ENCODE results near the gene PYGO1.
"Not testable (repeated sequence)": the region's sequence is repeated elsewhere in the genome, so short reads cannot be mapped to it uniquely, and the experiment has no call there.

The PYGO1 gene

GRCh38 chr15:55505407-55505806, 82.7 kb downstream of the PYGO1 start:
- DNase-seq (ENCODE audit: low read depth) = not testable (repeated sequence)

DNA sequence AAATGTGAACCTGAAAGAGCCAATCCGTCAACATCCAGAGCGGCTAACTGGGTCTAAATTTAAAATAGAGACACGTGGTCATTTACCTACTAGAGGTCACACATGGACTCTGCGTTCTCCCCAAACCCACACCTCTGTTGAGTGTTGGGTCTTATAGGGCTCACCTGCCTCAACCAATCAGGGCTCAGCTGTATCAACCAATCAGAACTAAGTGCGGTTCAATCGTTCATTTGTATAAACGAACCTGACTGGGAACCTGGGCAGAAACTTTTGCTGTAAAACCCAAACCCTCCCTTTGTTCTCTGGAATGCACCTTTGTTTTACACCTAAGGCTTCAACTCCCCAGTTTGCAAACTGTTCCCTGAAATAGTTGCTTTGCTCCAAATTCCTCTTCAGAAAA, 89.0 kb downstream of the PYGO1 start:
- DNase-seq (ENCODE audit: low read depth) = no peak

DNA sequence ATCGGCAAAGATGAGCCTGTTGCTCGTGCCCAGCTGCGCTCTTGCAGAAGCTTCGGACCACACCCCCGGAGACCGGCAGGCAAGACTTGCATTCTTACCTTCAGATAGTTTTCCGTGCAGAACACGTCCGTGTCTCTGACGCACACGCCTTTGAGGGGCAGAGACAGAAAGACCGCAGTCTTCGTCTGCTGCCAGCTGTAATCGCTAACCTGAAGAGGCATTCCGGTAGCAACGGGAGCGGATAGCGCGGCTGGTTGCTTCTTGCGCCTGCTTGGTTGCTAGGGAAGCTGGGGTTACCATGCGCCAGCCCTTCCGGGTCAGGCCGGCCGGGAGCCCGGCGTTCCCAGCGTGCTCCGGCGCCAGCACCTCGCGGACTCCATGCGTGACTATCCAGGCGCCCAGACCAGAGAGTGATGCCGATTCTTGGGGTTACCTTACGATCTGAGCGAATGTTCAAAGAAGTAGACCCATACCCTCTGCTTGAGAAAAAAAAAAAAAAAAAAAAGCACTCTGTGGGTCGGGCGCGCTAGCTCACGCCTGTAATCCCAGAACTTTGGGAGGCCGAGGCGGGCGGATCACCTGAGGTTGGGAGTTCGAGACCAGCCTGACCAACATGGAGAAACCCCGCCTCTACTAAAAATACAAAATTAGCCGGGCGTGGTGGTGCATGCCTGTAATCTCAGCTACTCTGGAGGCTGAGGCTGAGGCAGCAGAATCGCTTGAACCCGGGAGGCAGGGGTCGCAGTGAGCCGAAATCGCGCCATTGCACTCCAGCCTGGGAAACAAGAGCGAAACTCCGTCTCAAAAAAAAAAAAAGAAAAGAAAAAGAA, 89.8 kb downstream of the PYGO1 start:
- DNase-seq (ENCODE audit: low read depth) = peak; percentile 50

DNA sequence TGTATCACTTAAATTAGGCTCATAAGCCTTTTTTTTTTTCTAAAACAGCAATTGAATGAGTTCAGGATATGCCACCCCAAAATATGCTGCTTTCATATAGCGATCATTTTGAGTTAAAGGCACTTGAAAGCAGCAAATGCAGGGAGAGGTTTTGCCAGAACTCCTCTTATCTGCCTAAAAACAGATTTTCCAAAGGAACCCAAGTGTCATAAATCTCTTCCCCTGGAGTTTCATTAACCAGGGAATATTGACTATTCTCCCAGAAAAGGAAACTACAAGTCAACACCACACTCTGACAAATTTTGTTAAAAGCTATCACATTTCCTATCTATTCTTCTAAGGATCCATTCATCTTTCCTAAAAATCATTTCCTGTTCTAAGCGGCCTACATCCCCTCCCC, 91.4 kb downstream of the PYGO1 start:
- DNase-seq (ENCODE audit: low read depth) = no peak

DNA sequence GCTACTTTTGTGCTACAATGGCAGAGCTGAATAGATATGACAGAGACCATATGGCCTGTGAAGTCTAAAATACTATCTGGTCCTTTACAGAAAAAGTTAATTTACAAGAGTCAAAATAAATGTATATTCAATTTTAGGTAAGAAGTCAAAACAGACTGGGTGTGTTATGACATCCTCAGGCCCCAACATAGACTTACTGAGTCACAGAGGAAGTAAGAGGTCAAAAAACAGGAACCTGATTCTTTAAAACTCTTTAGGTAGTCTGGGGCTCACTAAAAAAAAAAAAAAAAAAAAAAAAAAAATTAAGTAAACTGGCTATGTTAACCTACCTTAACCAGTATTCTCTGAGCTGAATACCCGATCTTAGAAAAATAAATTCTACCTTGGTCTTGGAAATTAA, 93.2 kb downstream of the PYGO1 start:
- no peak for DNase-seq (ENCODE audit: low read depth)

DNA sequence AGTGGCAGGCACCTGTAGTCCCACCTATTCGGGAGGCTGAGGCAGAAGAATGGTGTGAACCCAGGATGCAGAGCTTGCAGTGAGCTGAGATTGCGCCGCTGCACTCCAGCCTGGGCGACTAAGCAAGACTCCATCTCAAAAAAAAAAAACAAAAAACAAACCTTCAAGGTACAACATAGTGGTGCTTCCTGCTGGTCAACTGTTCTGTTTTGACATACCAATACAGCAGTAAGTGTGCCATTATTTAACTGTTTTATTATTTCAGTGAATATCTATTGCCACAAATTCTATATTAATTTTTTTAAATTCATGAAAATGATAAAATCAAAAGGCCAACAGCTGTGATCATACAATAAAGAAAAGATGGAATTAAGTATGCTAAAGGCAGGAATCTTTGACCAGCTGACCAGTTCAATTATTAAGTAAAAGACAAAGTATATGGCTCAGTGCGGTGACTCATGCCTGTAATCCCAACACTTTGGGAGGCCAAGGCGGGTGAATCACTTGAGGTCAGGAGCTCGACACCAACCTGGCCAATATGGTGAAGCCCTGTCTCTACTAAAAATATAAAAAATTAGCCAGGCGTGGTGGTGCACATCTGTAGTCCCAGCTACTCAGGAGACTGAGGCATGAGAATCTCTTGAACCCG, 99.1 kb downstream of the PYGO1 start:
- not testable (repeated sequence) for DNase-seq (ENCODE audit: low read depth)

Data from activated T-cell treated with anti-CD3 and anti-CD28 coated beads for 1 hour (primary cell).